Measurements from ENCODE around the gene DNAJA4.
A peak's percentile ranks its signal among the peaks of the same experiment; 100 is the strongest.

Gene DNAJA4

GRCh38 chr15:78264304-78265136 lies at the start of gene DNAJA4:
Gene DNAJA4, plus strand, starts transcription at chr15:78264562. Its CDS starts 202 bp downstream, at chr15:78264764.
- Histone ChIP-seq H3K4me3 (ENCODE audit: low read depth, low read length) (peak within 1 kb of the TSS; percentile 63), H3K27me3 (replicated peaks) (no peaks in the 10 kb centered on the region), H3K27ac (no peak within 1 kb of the TSS), H3K36me3 (replicated peaks) (no peaks in the 10 kb centered on the region)
- DNase-seq = no peak
- TF ChIP-seq CTCF (IDR thresholded peaks at IDR 0.05; ENCODE audit: low read depth, low read length, missing control alignments) = no peak
- in situ Hi-C loops (cut with HindIII; ENCODE audit: low pct_ligation_motif_present, low sequenced_read_pairs) = no loop called here

- Histone ChIP-seq H3K27me3 (replicated peaks) (no peaks in the 10 kb centered on the region), H3K27ac (no peak overlapping the region), H3K36me3 (replicated peaks) (no peaks in the 10 kb centered on the region), H3K4me3 (ENCODE audit: low read depth, low read length) (no peak overlapping the region)
- no peak for DNase-seq
- in situ Hi-C loops (cut with HindIII; ENCODE audit: low pct_ligation_motif_present, low sequenced_read_pairs) = no loop called here
- no peak for TF ChIP-seq CTCF (IDR thresholded peaks at IDR 0.05; ENCODE audit: low read depth, low read length, missing control alignments)
Measured at GRCh38 chr15:78216276-78217104, 47.9 kb upstream of the DNAJA4 start.

- Histone ChIP-seq H3K36me3 (replicated peaks) (no peaks in the 10 kb centered on the region), H3K27ac (no peak overlapping the region), H3K4me3 (ENCODE audit: low read depth, low read length) (no peak overlapping the region), H3K27me3 (replicated peaks) (no peaks in the 10 kb centered on the region)
- in situ Hi-C loops (cut with HindIII; ENCODE audit: low pct_ligation_motif_present, low sequenced_read_pairs) = no loop called here
- TF ChIP-seq CTCF (IDR thresholded peaks at IDR 0.05; ENCODE audit: low read depth, low read length, missing control alignments) = no peak
- no peak for DNase-seq
Measured at GRCh38 chr15:78220713-78221112, 43.6 kb upstream of the DNAJA4 start.

- H3K36me3 ChIP-seq (replicated peaks) = no peaks in the 10 kb centered on the region
- no peak overlapping the region for H3K4me3 ChIP-seq (ENCODE audit: low read depth, low read length)
- in situ Hi-C loops (cut with HindIII; ENCODE audit: low pct_ligation_motif_present, low sequenced_read_pairs) = no loop called here
- no peak overlapping the region for H3K27ac ChIP-seq
- TF ChIP-seq CTCF (IDR thresholded peaks at IDR 0.05; ENCODE audit: low read depth, low read length, missing control alignments) = no peak
- no peak for DNase-seq
- no peaks in the 10 kb centered on the region for H3K27me3 ChIP-seq (replicated peaks)
Measured at GRCh38 chr15:78222745-78223395, 41.5 kb upstream of the DNAJA4 start.

GRCh38 chr15:78223396-78224022 lies 40.9 kb upstream of the DNAJA4 start:
- no peak for TF ChIP-seq CTCF (IDR thresholded peaks at IDR 0.05; ENCODE audit: low read depth, low read length, missing control alignments)
- in situ Hi-C loops (cut with HindIII; ENCODE audit: low pct_ligation_motif_present, low sequenced_read_pairs) = no loop called here
- DNase-seq = no peak
- no peaks in the 10 kb centered on the region for H3K27me3 ChIP-seq (replicated peaks)
- no peak overlapping the region for H3K4me3 ChIP-seq (ENCODE audit: low read depth, low read length)
- no peak overlapping the region for H3K27ac ChIP-seq
- no peaks in the 10 kb centered on the region for H3K36me3 ChIP-seq (replicated peaks)
